Heart left ventricle (tissue), 13 donors: Measurements from ENCODE around the gene TEX36.

ENCODE experiments used
- POLR2A ChIP-seq, 2 donors: fragments of 450-650 bp; IDR thresholded peaks; one replicate each; pipeline ENCODE4 v1.6.1; 2017; ENCODE audit warnings: antibody characterized with exemption in 2 of 2, mild to moderate bottlenecking in 2 of 2, moderate library complexity in 2 of 2
- TF ChIP-seq, protein P1 (sequence below), 12 donors: fragments of 200-600 bp; sonication (generic) in 4 of 12; IDR thresholded peaks; one replicate each; pipeline versions ENCODE4 v1.5.0 to v1.8.0; 2018 to 2022; ENCODE audit warnings: antibody characterized with exemption in 12 of 12, mild to moderate bottlenecking in 5 of 12
- donor health status: ischemic (EF 13 %, LVEDD 7.1; RV severe dilation, severe dysfunction).
- donor health status: DM: no; HTN: yes; CAD: no.
- donor health status: DM: no; HTN: no; CAD: no.
- donor health status: ischemic (EF 25% LVEDD 6.9; RV normal size, moderate dysfunction).
- donor health status: ischemic (EF 25% LVEDD 5.7; RV mildly dilated, moderate dysfunction).
- donor health status: ischemic (EF 35%, LVEDD 5.7; RV mildly dilated, moderate dysfunction).
- donor health status: nonischemic (EF 11% LVEDD 7.7; RV severe dilation, severe dysfunction).
- donor health status: DM: yes; HTN: yes; CAD: no.
- donor health status: PGD.
- donor health status: ischemic (EF 29% LVEDD 5.4; RV normal size, mild dysfunction).
- donor health status: nonischemic (EF 23%, LVEDD 6.1; RV moderate dilation, normal function).

DNA sequence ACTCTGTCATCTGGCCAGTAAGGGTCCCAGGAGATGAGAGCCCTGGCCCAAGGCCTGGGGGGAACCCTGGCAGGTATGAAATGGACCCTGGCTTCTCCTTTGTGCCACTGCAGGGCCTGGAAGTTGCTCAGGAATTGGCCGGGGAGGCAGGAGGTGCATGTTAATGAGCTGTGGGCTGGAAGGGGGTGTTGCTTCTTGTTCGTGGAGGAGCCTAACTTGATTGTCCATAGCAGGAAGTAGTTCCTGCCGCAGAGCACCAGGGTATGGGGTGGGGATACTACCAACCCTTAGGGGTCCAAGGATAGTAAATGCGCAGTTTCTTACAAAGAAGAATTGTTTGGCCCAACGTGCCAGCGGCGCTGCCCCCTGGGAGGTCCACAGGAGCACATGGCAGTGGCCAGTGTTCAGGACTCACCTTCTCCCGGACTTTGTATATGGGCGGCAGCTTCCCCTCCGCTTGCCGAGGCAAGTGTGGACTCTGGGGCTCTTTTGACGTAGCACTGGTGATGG lies 21.5 kb downstream of the TEX36 start:
- TF ChIP-seq, protein P1, sequence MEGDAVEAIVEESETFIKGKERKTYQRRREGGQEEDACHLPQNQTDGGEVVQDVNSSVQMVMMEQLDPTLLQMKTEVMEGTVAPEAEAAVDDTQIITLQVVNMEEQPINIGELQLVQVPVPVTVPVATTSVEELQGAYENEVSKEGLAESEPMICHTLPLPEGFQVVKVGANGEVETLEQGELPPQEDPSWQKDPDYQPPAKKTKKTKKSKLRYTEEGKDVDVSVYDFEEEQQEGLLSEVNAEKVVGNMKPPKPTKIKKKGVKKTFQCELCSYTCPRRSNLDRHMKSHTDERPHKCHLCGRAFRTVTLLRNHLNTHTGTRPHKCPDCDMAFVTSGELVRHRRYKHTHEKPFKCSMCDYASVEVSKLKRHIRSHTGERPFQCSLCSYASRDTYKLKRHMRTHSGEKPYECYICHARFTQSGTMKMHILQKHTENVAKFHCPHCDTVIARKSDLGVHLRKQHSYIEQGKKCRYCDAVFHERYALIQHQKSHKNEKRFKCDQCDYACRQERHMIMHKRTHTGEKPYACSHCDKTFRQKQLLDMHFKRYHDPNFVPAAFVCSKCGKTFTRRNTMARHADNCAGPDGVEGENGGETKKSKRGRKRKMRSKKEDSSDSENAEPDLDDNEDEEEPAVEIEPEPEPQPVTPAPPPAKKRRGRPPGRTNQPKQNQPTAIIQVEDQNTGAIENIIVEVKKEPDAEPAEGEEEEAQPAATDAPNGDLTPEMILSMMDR (IDR thresholded peaks at IDR 0.05), result no peak
- TF ChIP-seq POLR2A (IDR thresholded peaks at IDR 0.05), result no peak
